PFSK-1 (cell line): ENCODE measurements around the gene PTPRT.

Experiments
- POLR2AphosphoS5 ChIP-seq: IDR thresholded peaks from 2 replicates; pipeline ENCODE4 v1.6.1; 2012; ENCODE audit warnings: low read depth, mild to moderate bottlenecking, control low read depth, low read length, moderate library complexity
- TAF1 ChIP-seq: IDR thresholded peaks from 2 replicates; pipeline ENCODE4 v1.6.1; 2012; ENCODE audit warnings: low read length, control low read depth, borderline replicate concordance; ENCODE audit not compliant: insufficient read depth
- TF ChIP-seq, protein P1 (sequence below), 2 experiments: IDR thresholded peaks; 2 replicates each; pipeline versions ENCODE4 v1.6.1 to v1.8.0; 2011 to 2012; ENCODE audit warnings: low read depth in 2 of 2, low read length in 2 of 2, control low read depth in 1 of 2, inconsistent platforms in 1 of 2, mild to moderate bottlenecking in 1 of 2, moderate library complexity in 1 of 2; ENCODE audit not compliant: insufficient read depth in 1 of 2

DNA sequence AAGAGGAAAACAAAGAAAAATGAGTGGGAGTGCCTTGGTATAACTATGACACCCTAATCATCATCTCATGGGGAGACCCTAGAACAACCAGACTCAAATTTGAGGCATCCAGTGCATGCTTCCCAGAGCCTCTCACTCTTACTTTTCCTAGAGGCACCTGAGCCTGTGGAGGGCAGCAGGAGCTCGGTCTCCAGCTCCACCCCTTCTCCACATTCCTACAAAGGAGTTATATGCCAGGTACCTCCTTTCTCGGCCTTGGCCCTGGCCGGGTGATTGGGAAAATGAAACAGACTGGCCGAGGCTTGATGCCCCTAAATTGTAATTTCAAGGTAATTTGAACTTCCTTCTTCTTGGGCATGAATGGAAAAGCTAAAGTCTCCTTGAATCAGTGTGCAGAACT lies 810.3 kb downstream of the PTPRT start:
- TF ChIP-seq POLR2AphosphoS5 (no peak), TAF1 (no peak)
- TF ChIP-seq, protein P1, sequence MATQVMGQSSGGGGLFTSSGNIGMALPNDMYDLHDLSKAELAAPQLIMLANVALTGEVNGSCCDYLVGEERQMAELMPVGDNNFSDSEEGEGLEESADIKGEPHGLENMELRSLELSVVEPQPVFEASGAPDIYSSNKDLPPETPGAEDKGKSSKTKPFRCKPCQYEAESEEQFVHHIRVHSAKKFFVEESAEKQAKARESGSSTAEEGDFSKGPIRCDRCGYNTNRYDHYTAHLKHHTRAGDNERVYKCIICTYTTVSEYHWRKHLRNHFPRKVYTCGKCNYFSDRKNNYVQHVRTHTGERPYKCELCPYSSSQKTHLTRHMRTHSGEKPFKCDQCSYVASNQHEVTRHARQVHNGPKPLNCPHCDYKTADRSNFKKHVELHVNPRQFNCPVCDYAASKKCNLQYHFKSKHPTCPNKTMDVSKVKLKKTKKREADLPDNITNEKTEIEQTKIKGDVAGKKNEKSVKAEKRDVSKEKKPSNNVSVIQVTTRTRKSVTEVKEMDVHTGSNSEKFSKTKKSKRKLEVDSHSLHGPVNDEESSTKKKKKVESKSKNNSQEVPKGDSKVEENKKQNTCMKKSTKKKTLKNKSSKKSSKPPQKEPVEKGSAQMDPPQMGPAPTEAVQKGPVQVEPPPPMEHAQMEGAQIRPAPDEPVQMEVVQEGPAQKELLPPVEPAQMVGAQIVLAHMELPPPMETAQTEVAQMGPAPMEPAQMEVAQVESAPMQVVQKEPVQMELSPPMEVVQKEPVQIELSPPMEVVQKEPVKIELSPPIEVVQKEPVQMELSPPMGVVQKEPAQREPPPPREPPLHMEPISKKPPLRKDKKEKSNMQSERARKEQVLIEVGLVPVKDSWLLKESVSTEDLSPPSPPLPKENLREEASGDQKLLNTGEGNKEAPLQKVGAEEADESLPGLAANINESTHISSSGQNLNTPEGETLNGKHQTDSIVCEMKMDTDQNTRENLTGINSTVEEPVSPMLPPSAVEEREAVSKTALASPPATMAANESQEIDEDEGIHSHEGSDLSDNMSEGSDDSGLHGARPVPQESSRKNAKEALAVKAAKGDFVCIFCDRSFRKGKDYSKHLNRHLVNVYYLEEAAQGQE (IDR thresholded peaks at IDR 0.05; ENCODE audit: insufficient read depth in 1 of 2, low read depth in 2 of 2, low read length in 2 of 2), result no peak
